Activated naive CD4-positive, alpha-beta T cell treated with anti-CD3 and anti-CD28 coated beads for 36 hours (primary cell): ENCODE results near the gene ARHGAP5. TPM values are rescaled to one million over a fixed set of nuclear protein-coding genes. Genes with fewer than 3 reads are reported as not detected.
A peak's percentile ranks its signal among the peaks of the same experiment; 100 is the strongest.

Source experiments
- CTCF ChIA-PET: fragments of 350-600 bp; sonication (Branson Sonifier 250); formaldehyde crosslinking; loops from one replicate; lab custom pipeline; 2021; ENCODE audit warnings: antibody characterized with exemption; lab: Charles Lee
- DNase-seq: peaks from one replicate; pipeline ENCODE4 v3.0.0-alpha.2; 2020
- H3K27ac Mint-ChIP-seq: one replicate; pipeline ENCODE4 v1.8.0; 2021; ENCODE audit warnings: mild to moderate bottlenecking, mixed read lengths
- H3K27me3 Mint-ChIP-seq: one replicate; pipeline ENCODE4 v1.8.0; 2021; ENCODE audit warnings: low read depth, mixed read lengths
- H3K36me3 Mint-ChIP-seq: one replicate; pipeline ENCODE4 v1.8.0; 2021; ENCODE audit warnings: low read depth, mixed read lengths
- H3K4me1 Mint-ChIP-seq: one replicate; pipeline ENCODE4 v1.8.0; 2021; ENCODE audit warnings: low read depth, mixed read lengths
- H3K4me3 Mint-ChIP-seq: one replicate; pipeline ENCODE4 v1.8.0; 2021; ENCODE audit warnings: mild to moderate bottlenecking, moderate library complexity, mixed read lengths
- H3K9me3 Mint-ChIP-seq: one replicate; pipeline ENCODE4 v1.8.0; 2021; ENCODE audit warnings: mixed read lengths
- intact Hi-C: fragments of 100-400 bp; cut with micrococcal nuclease; formaldehyde crosslinking; loops from one replicate; pipeline ENCODE4 v1.15.1; 2023
- total RNA-seq, 2 experiments: library from RNA; stranded (reverse); gene quantifications; one replicate each; pipeline ENCODE4 v1.2.3, GENCODE V29; 2021

ARHGAP5 gene
- total RNA-seq, 2 experiments from 2014 or later = 37.0 to 38.5 TPM

GRCh38 chr14:32205984-32206383 is 128.9 kb downstream of the ARHGAP5 start:
- no peaks in the 10 kb centered on the region for H3K9me3 Mint-ChIP-seq
- H3K27me3 Mint-ChIP-seq = no peaks in the 10 kb centered on the region
- peaks cover 28% of the 10 kb centered on the region for H3K4me1 Mint-ChIP-seq
- CTCF ChIA-PET = interaction anchor here (0.9 to 1.0 kb wide), 2 partner anchors 129 to 279 kb away, joined by 3 read pairs; partner anchors contain the start of gene ARHGAP5
- no peaks in the 10 kb centered on the region for H3K36me3 Mint-ChIP-seq
- intact Hi-C loops = loop anchor here (10.0 kb wide), 1 partner anchor 821 kb away; no protein-coding TSS in a partner anchor
- peak; percentile 28 for DNase-seq
- no peak overlapping the region for H3K4me3 Mint-ChIP-seq
- H3K27ac Mint-ChIP-seq = no peak overlapping the region

GRCh38 chr14:32206552-32206951 is 129.4 kb downstream of the ARHGAP5 start:
- CTCF ChIA-PET = interaction anchor here (0.9 to 1.0 kb wide), 2 partner anchors 130 to 279 kb away, joined by 3 read pairs; partner anchors contain the start of gene ARHGAP5
- Mint-ChIP-seq H3K27me3 (no peaks in the 10 kb centered on the region), H3K9me3 (no peaks in the 10 kb centered on the region), H3K36me3 (no peaks in the 10 kb centered on the region), H3K4me1 (peaks cover 27% of the 10 kb centered on the region), H3K27ac (no peak overlapping the region), H3K4me3 (no peak overlapping the region)
- no peak for DNase-seq
- intact Hi-C loops = loop anchor here (10.0 kb wide), 1 partner anchor 822 kb away; no protein-coding TSS in a partner anchor

- no peaks in the 10 kb centered on the region for H3K9me3 Mint-ChIP-seq
- H3K4me3 Mint-ChIP-seq = no peak overlapping the region
- no peak for DNase-seq
- H3K27ac Mint-ChIP-seq = no peak overlapping the region
- intact Hi-C loops = loop anchor here (10.0 kb wide), 1 partner anchor 824 kb away; no protein-coding TSS in a partner anchor
- CTCF ChIA-PET = interaction anchor here (0.6 to 1.0 kb wide), 4 partner anchors 15 to 46 kb away, joined by 3 read pairs; no protein-coding TSS in a partner anchor
- H3K36me3 Mint-ChIP-seq = no peaks in the 10 kb centered on the region
- no peaks in the 10 kb centered on the region for H3K27me3 Mint-ChIP-seq
- H3K4me1 Mint-ChIP-seq = peaks cover 22% of the 10 kb centered on the region
These were observed 131.4 kb downstream of the ARHGAP5 start for GRCh38 chr14:32208490-32208889.

Other genes starting within 250 kb of the ARHGAP5 start
- not detected for gene RNU6-7, start 124.7 kb downstream of the ARHGAP5 start, total RNA-seq
- gene RNU6-8, start 126.0 kb downstream of the ARHGAP5 start, total RNA-seq = not detected